Epithelial cell of prostate (primary cell): ENCODE data around the gene TRPM2.
"Not testable (repeated sequence)": the region's sequence is repeated elsewhere in the genome, so short reads cannot be mapped to it uniquely, and the experiment has no call there.

Source experiments
- DNase-seq: peaks from one replicate; pipeline ENCODE4 v3.0.0-alpha.2; 2011; ENCODE audit warnings: low read depth, low spot score
- H3K27ac ChIP-seq: fragments of 450-650 bp; 2 replicates; pipeline ENCODE4 v1.5.1; 2017; ENCODE audit warnings: mild to moderate bottlenecking

Gene TRPM2

DNA sequence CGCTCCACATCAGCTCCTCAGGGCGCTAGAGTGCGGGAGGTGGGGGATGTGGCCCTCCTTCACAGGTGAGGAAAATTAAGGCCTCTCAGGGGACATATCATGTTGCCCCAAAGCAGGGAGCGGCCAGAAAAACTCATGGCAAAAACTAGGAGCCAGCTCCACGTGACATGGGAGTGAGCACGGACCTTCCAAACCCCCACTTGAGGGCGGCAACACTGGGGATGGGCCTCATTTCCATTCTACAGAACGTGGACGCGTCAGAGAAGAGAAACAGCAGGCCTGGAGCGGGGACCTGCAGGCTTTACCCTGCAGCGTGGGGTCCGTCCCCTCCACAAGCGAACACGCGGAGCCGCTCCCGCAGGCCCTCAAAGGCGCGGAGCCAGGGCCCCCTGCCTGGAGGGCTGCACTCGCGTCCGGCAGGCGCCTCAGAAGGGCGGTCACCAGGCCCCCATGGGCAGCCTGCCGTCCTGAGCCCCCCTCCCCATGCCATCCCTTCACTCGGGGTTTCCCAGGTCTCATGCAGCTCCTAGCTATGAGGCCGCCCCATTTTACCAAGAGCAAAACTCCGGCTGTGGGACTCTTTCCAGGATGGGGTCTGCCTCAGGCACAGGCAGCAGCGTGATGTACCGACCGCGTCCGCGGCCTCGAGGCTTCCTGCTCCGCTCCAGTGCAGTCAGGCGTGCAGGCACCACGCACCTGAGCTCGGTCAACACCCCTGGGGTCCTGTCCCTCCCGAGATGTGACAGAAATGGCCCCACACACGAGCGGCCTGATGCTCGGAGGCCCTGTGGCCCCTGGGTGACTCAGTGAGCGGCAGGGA is 19.7 kb upstream of the TRPM2 start:
- DNase-seq: no peak
- H3K27ac ChIP-seq: no peak overlapping the region

DNA sequence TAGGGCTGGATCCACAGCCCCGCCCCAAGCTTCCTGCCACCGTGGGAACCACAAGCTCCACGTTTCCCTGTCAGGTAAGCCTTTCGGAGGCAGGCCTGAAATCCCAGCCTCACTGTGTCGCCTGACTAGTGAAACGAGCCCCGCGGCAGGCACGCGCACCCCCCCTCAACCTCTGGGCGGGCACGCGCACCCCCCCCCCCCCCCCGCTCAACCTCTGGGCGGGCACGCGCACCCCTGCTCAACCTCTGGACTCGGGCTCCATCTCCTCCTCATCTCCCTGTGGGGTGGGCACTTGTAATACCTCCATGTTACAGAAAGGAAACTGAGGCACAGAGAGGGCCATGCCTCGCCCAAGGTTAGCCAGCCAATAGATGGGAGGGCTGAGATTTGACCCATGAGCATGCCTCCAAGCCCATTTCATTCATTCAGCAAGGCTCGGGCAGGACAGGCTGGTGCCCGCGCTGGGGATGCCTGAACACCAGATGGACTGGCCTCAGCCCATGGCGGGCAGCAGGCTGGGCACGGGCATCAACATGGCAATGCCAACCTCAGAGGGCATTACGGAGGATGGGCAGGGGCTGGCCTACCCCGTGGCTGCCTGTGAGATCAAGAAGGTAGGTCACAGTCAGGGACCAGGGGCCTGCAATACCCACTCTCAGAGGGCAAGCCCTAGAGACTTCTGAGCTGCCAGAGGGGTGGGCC is 18.9 kb upstream of the TRPM2 start:
- no peak overlapping the region for H3K27ac ChIP-seq
- no peak for DNase-seq

DNA sequence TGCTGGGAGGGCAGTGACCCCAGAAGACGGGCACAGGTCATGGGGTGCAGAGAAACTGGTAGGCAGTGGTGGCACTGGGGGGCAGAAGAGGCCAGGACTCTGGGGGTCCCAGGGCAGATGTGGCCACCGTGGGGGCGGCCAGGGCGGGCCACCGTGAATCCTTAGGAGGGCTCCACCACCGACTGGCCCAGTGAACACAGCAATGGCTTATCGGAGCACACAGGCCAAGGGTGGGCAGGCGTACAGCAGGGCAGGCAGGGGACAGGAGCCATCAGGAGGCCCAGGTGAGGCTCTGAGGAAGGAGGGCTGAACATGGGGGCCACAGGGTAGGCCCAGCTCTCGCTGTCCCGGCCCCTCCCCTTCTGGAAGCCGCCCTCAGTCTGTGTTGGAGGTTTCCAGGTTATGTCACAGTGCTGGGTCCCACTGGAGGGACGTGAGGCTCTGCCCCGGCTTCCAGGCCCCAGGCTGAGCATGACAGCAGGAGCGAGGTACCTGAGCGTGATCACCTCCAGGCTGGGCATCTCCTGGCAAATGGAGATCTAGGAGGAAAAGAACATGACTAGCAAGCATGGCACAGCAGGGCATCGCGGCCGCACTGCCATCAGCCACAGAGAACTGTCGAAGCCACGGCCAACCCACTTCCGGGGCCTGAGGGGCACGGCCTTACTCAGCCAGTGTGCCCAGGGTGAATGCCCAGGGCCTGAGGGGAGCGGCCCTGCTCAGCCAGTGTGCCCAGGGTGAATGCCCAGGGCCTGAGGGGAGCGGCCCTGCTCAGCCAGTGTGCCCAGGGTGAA is 18.0 kb upstream of the TRPM2 start:
- DNase-seq: no peak
- H3K27ac ChIP-seq: no peak overlapping the region

GRCh38 chr21:44337449-44337848 is 16.0 kb upstream of the TRPM2 start:
- no peak overlapping the region for H3K27ac ChIP-seq

DNA sequence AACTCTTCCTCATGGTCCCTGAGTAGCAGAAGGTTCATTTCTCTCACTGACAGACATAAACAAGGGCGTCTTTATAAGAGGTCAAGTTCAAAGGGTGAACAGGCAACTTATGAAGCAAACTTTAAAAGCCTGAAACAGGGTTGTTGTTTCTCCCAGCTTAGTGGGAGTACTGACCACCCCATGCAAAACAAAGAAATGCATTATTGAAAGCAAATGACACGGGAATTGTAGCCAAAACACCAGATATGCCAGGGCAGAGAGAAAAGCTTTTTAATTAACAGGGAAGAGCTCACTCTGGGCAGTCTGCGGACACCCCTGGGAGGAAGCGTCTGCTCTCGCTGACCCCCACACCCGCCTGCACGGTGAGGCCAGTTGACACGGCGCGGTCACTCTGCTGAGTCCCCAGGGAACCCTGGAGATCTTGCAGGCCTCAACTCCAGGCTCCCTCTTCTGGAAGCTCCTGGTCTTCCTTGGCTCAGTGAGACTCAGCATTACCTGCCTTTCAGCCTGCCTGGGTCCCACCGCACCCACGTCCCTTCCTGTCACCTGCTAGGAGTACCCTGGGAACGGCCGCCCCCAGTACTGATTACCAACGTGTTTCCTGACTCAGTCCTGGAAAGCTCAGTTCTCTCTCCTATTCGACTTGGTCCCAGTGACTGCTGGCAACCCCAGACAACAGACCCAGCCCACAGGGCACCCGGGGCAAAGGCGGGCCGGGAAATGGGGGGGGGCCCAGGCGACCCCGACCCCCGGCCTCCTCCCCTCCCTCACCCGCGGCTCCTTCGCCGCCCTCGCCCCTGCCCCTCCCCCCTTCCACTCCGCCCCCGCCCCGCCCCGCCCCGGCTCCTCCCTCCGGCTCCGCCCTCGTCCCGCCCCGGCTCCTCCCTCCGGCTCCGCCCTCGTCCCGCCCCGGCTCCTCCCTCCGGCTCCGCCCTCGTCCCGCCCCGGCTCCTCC is 15.2 kb upstream of the TRPM2 start:
- DNase-seq: peak; percentile 20
- peak overlapping the region; percentile 88 for H3K27ac ChIP-seq

More at GRCh38 chr21:44337449-44337848, 16.0 kb upstream of the TRPM2 start:
- DNase-seq: no peak

- DNase-seq: peak; percentile 74
- H3K27ac ChIP-seq: peak within 1 kb of the TSS; percentile 88
Measured at GRCh38 chr21:44338971-44339910, 14.2 kb upstream of the TRPM2 start, which contains the start of gene CFAP410. TSS of gene CFAP410 (minus strand) at chr21:44339390. CDS start at chr21:44339194, 196 bp downstream.

GRCh38 chr21:44341726-44342458 is 11.5 kb upstream of the TRPM2 start:
- H3K27ac ChIP-seq, DNase-seq: not testable (repeated sequence)

GRCh38 chr21:44342981-44343380 is 10.4 kb upstream of the TRPM2 start:
- H3K27ac ChIP-seq, DNase-seq: not testable (repeated sequence)

DNA sequence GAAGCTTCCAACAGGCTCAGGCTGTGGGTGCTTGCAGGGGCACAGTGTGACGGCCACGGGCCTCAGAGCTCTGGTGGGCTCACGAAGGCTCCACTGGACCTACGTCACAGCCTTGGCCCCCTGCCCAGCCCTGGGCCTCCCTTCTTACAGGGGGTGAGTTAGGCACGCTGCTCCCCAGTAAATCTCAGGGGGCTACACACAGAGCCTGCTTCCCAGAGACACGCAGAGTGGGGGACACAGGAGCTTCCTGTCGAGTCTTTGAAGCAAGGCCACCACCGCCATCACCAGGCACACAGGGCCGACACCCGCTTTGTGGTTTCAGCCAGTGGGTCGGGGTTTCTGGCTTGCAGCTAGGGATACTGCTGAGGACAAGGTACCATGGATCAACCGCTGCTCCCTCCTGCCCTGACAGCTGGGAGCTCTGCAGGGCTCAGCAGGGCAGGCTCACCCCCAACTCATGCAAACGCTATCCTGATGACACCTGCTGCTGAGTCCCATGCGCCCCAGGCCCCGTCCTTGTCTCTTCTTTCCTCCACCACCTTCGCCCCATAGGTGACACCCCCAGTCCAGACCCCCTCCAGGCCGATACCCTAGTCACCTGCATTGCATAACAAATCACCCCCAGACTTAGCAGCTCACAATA is 8.8 kb upstream of the TRPM2 start:
- DNase-seq: no peak
- H3K27ac ChIP-seq: no peak overlapping the region

- no peak overlapping the region for H3K27ac ChIP-seq
- DNase-seq: no peak
Measured at GRCh38 chr21:44345495-44345894, 7.9 kb upstream of the TRPM2 start.

GRCh38 chr21:44347911-44348451 is 5.4 kb upstream of the TRPM2 start:
- no peak for DNase-seq
- no peak overlapping the region for H3K27ac ChIP-seq

DNA sequence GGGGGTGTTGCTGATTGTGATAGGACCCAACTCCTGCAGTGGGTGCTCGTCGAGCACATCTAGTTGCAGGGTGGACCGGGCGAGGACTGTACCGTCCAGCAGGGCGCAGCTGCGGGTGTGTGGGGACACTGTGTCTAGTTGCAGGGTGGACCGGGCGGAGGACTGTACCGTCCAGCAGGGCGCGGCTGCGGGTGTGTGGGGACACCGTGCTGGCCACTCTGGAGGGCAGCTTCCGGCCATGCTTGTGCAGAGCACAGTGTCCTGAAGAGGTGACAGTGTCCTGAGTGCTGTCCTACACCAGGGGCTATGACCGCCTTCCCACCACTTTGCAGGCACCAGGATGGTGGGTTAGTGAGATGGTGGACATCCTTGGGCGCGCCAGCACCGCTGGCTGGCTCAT is 4.6 kb upstream of the TRPM2 start:
- no peak overlapping the region for H3K27ac ChIP-seq
- DNase-seq: no peak

GRCh38 chr21:44349416-44349846 is 4.0 kb upstream of the TRPM2 start:
- H3K27ac ChIP-seq: no peak overlapping the region
- DNase-seq: no peak

DNA sequence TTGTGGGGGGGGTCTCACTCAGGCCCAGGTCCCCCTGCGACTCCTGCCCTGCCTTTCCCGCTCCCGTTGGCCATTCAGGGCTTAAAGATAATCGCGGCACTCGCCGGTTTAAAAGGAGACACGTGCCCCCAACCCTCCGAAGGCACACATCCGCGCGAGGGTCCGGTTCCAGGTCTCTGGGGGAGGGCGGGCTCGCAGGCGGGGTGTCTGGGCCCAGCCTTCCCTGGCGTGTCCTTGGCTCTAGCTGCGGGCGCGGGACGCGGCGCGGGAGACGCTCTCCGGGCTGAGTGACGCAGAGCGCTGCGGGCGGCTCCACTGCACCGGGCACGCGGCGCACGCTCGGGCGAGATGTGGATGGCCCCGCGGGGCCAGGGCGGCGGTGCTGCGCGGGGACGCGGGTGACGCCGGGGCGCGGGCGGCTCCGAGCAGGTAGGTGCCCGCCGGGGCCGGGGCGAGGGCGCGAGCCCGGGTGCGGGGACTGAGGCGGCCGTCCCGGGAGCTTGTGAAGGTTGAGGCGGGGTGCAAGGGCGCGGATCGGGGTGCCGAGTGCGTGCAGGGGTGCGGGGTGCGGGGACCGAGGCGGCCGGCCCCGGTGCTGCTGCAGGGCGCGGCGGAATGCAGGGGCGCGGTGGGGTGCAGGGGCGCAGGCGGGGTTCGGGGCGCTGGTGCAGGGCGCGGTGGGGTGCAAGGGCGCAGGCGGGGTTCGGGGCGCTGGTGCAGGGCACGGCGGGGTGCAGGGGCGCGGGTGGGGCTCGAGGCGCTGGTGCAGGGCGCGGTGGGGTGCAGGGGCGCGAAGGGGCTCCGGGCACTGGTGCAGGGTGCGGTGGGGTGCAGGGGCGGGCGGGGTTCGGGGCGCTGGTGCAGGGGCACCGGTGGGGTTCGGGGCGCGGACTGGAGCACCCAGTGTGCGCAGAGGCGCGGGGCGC is 3.3 kb upstream of the TRPM2 start:
- no peak overlapping the region for H3K27ac ChIP-seq
- no peak for DNase-seq

DNA sequence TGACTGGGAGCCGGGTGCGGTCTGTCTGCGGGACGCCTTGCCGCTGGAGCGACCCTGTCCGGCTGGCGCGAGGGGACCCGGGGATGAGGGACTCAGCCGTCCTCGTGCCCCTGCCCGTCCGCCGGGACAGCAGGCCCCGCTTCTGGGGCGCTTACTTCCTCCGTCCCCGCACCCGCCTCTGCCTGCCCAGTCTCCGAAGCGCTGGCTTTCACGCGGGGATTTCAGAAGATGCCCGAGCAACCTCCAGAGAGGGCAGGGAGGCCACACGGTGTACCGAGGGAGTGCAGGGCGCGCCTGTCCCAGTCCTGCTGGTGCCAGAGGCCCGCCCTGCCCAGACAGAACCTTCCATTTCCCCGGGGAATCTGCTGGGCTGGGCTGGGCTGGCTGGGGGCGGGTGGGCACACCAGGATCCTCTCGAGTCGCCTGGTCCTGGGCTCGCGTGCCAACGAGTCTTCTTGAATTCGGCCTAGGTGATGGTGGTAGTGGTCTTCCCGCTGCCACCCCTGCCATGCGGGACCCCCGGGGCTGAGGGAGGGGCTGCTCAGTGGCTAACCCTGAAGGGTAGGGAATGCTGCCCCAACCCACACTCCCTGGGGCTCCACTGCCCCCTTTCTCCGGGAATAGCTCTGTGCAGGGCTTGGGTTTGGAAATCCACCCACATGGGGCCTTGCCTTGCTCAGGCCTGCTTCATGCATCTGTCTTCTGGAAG is 2.5 kb upstream of the TRPM2 start:
- no peak overlapping the region for H3K27ac ChIP-seq
- DNase-seq: no peak
